NOMO-1 (cell line): ENCODE results near the gene KLHL15.

Experiments
- DNase-seq, 2 experiments: peaks; one replicate each; lab custom pipeline; 2025; ENCODE audit not compliant: unreplicated experiment in 2 of 2; lab: John Stamatoyannopoulos, UW

The KLHL15 gene

DNA sequence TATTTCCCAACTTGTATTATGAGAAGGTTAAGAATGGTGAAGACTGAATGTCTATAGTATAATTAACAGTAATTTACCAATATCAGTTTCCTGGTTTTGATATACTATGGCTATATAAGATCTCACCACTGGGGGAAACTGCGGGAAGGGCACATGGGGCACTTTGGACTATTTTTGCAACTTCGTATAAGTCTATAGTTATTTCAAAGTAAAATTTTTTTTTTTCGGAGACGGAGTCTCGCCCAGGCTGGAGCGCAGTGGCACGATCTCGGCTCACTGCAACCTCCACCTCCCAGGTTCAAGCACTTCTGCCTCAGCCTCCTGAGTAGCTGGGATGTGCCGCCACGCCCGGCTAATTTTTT lies 73.1 kb downstream of the KLHL15 start:
- peak; percentile 9 to 35 for DNase-seq

DNA sequence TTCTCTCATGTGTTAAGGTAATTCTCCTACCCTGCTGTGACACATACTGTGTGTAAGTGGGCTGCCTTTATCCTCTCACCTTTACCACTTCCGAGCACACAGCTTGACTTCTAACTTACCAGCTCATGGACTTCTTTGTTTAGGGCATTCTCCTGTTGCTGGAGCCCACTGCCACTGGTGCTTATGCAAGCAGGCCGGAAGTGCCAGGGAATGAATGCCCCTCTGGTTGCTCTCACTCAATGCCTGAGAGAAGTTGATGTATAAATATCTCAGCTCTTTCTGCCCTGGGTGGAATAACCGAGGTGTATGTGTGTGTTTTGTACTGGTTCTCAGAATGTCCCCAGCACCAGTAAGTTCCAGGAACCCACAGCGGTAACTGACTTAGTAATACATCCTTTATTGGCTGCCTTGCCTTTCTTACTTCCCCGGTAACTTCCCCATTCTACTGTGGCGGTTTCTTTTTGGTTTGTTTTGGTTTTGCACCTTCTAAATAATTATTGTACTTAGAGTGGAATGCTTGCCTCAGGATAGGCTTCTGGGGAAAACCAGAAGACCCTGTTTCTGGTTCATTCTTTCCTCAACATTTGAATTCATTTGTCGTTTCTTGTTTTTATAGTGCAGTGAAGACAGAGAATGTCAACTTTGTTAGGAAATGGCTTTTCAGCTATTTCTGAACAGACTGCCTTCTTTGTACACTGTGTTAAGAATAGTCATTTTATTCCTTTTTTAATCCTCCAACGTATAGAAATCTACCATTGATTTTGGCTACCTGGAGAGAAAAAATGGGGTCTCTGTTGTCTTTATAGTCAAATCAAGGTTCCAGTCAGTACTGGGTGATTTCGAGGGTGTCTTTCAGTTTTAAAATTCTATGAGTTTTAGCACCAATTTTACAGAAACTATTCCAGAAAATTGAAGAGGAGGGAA lies 73.7 kb downstream of the KLHL15 start:
- DNase-seq, result peak; percentile 56 to 78

DNA sequence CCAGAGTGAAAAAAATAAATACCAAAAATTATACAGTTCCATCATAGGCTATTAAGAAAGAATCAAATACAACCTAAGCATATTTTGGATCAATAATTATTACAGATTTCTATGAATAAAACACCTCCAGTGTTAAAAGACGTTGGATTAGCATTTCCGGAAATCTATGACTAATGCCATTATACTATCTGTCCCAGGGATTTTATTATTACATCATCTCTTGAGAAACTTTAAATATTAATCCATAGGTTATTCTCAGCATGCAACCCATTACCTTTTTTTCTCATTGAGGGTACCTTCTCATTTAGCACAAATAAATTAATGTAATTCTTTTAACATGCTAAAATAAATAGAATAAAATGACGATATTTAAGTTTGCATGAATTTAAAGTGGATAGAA lies 74.6 kb downstream of the KLHL15 start:
- DNase-seq, result no peak

DNA sequence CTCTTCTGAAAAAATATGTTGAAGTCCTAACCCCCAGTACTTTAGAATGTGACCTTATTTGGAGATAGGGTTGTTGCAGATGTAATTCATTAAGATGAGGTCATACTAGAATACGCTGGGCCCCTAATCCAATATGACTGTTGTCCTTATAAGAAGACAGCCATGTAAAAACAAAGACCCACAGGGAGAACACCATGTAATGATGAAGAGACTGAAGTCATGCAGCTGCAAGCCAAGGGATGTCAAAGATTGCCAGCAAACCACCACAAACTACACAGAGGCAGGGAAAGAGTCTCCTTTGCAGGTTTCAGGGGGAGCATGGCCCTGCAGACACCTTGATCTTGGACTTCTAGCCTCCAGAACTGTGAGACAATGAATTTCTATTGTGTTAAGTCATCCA lies 81.8 kb downstream of the KLHL15 start:
- no peak for DNase-seq

DNA sequence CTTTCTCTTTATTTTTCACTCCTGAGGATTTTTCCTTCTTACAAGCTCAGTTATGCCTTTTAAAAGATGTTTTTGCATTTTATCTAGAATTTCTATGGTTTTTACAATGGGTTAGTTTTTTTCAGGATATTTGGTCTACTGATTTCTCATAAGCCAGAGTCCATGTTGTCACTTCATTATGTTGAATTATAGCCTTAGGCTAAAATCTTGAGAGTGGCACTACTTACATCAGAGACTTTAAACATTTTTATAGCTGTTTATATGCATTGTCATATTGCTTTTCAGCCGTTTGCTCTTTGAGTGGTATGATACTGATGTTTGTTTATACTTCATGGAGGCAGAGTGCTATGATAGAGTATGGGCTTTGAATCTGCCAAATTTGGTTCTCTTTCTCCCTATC lies 82.8 kb downstream of the KLHL15 start:
- DNase-seq, result no peak

DNA sequence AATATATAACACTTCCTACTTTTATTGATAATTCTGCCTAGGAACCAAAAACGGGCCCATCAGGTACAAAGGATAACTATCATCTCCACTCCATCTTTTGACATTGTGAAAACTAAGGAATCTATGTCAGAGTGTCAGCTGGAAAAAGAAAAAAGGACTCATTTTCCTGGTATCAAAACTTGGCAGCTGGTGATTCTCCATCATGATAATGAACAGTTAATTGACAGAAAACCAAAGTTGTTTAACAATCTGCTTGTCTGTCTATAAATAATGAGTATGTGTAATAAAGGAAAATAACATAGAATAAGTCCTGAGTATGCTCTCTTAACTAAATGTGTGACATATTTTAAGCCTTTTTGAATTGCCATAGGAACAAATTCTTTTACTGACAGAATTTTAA lies 87.8 kb downstream of the KLHL15 start:
- DNase-seq, result no peak

DNA sequence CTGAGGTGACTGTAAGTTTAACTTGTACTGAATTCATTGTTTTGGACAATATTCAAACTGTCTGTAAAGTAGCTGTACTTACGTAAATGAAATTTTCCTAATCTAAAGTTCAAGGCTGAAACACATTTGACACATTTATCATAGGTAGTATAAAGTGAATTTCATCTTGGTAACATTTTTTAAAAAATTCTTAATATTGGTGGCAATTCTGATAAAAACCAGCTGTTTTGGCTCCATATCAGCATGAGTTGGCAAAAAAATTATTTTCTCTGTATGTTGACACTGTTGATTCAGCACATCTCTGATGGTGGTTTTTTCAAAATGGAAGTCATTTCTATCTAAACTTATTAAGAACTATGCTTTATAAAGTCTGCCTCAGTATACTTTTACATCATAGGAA lies 88.3 kb downstream of the KLHL15 start:
- DNase-seq, result no peak

DNA sequence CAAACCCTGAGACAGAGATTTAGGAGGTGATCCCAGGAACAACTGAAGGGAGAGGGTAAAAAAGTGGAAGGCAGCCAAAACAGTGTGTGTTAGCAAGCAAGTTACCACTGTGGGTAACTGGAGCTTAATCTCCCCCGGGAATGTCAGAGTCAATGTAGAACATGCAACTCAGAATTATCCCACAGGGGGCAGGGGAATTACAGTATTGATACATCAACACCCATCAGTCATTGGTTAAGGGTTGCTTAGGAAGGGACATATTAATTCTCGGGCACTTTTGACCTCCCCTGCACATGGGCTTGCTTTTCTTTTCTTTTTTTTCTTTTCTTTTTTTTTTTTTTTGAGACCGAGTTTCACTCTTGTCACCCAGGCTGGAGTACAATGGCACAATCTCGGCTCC lies 89.9 kb downstream of the KLHL15 start:
- DNase-seq, result no peak

DNA sequence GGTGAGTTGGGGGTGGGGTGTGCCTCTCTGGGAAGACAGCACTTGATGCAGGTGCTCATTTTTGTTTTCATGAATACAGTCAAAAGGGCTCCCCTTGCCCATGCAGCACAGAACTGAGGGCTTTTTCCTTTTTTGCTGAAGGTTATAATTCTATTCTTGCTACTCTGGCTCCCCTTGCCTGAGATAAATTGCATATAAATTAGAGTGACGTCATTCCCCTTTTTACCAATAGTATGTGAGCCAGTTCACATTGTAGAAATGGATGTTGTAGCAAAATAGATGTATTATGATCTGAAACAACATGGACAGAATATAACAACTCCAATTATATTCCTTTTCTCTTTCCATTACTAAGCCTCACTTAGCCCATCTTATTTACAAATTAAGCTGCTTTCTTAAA lies 90.8 kb downstream of the KLHL15 start:
- no peak for DNase-seq

DNA sequence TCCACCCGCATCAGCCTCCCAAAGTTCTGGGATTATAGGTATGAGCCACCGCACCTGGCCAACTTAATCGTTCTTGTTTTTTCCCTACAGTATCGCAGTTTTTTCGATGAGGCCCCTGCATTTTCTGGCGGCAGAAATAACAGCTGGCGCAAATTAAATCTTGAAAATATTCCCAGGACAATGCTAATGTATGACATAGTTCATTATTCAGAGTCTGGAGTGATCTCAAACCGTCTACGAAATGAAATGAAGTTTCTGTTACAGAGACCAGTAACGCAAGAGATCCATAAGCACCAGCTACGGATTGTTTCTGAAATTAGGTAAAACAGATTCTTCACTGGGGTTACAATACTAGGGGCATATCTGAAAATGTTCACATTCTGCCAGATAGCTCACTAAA lies 91.9 kb downstream of the KLHL15 start:
- no peak for DNase-seq
